OCI-LY7 (cell line): Measurements from ENCODE around the gene SYDE2. TPM values are rescaled to one million over a fixed set of nuclear protein-coding genes. Genes with fewer than 3 reads are reported as not detected.

ENCODE experiments used
- BruUV-seq: library from RNA; stranded (reverse); fragments of 400-500 nt; replicated peaks from 2 replicates; lab custom pipeline; 2021; lab: Mats Ljungman, UMichigan
- CTCF ChIA-PET: fragments of 300-600 bp; sonication (Branson Sonifier 250); formaldehyde crosslinking; loops from one replicate; lab custom pipeline; 2022; ENCODE audit warnings: antibody characterized with exemption; ENCODE audit not compliant: unreplicated experiment; lab: Charles Lee
- POLR2A ChIA-PET: fragments of 300-600 bp; sonication (Branson Sonifier 250); formaldehyde crosslinking; loops from one replicate; lab custom pipeline; 2022; ENCODE audit warnings: antibody characterized with exemption; lab: Charles Lee
- DNase-seq: peaks from one replicate; pipeline ENCODE4 v3.0.0-alpha.2; 2015; ENCODE audit warnings: low spot score
- H2AFZ ChIP-seq: fragments of 200-600 bp; sonication (generic), shearing (Covaris generic); 2 replicates; pipeline ENCODE4 v1.6.1; 2014; ENCODE audit warnings: mild to moderate bottlenecking, antibody characterized with exemption, low read length, moderate library complexity
- H3K27ac ChIP-seq: fragments of 200-600 bp; sonication (generic); 2 replicates; pipeline ENCODE4 v1.5.1; 2014; ENCODE audit warnings: mixed run types, low read depth, mild to moderate bottlenecking, moderate library complexity, low read length, inconsistent platforms; ENCODE audit not compliant: poor library complexity, severe bottlenecking
- H3K36me3 ChIP-seq: fragments of 200-600 bp; sonication (generic); 2 replicates; pipeline ENCODE4 v1.6.1; 2014; ENCODE audit warnings: mild to moderate bottlenecking, antibody characterized with exemption, low read length, moderate library complexity, mixed read lengths; ENCODE audit not compliant: insufficient read depth
- H3K4me1 ChIP-seq: fragments of 200-600 bp; sonication (generic); 2 replicates; pipeline ENCODE4 v1.5.1; 2014; ENCODE audit warnings: mild to moderate bottlenecking, low read length; ENCODE audit not compliant: insufficient read depth, poor library complexity, severe bottlenecking
- H3K4me2 ChIP-seq: fragments of 200-600 bp; sonication (generic); 2 replicates; pipeline ENCODE4 v1.6.1; 2014; ENCODE audit warnings: mild to moderate bottlenecking, low read length
- H3K4me3 ChIP-seq: fragments of 200-600 bp; sonication (generic); 2 replicates; pipeline ENCODE4 v1.5.1; 2014; ENCODE audit warnings: mild to moderate bottlenecking, low read depth, low read length; ENCODE audit not compliant: poor library complexity, severe bottlenecking
- H3K79me2 ChIP-seq: fragments of 200-600 bp; sonication (generic); 2 replicates; pipeline ENCODE4 v1.6.1; 2016; ENCODE audit warnings: low read depth, mild to moderate bottlenecking, low read length, moderate library complexity, mixed read lengths; ENCODE audit not compliant: insufficient read depth
- H3K9me2 ChIP-seq: fragments of 200-600 bp; sonication (generic); 2 replicates; pipeline ENCODE4 v1.6.1; 2016; ENCODE audit warnings: mild to moderate bottlenecking, low read length, mixed read lengths; ENCODE audit not compliant: insufficient read depth
- H3K9me3 ChIP-seq: fragments of 200-600 bp; sonication (generic); 2 replicates; pipeline ENCODE4 v1.6.1; 2014; ENCODE audit warnings: mild to moderate bottlenecking, mixed run types, low read length, mixed read lengths
- H4K20me1 ChIP-seq: fragments of 200-600 bp; sonication (generic); 2 replicates; pipeline ENCODE4 v1.6.1; 2014; ENCODE audit warnings: mild to moderate bottlenecking, antibody characterized with exemption, low read length, moderate library complexity, mixed read lengths; ENCODE audit not compliant: insufficient read depth
- EZH2phosphoT487 ChIP-seq: fragments of 200-600 bp; sonication (generic); IDR thresholded peaks from 2 replicates; pipeline ENCODE4 v1.6.1; 2018; ENCODE audit warnings: low read depth, borderline replicate concordance, mild to moderate bottlenecking, mixed run types, antibody characterized with exemption, low read length, moderate library complexity, mixed read lengths
- intact Hi-C: fragments of 100-400 bp; cut with micrococcal nuclease; formaldehyde crosslinking; loops from one replicate; pipeline ENCODE4 v1.10.0; 2022; ENCODE audit not compliant: unreplicated experiment
- total RNA-seq, 2 experiments: library from RNA; depleted of rRNA in 1 of 2; stranded (reverse); fragments of >200 nt in 1 of 2; shearing (Covaris generic) in 1 of 2; gene quantifications; 2 replicates each; pipeline ENCODE4 v1.2.3, GENCODE V29; 2014 to 2022
- TF ChIP-seq, protein P1 (sequence below): fragments of 200-600 bp; sonication (generic); conservative IDR thresholded peaks from 2 replicates; pipeline ENCODE4 v1.5.1; 2014; ENCODE audit warnings: mild to moderate bottlenecking, antibody characterized with exemption, low read length, moderate library complexity, mixed read lengths

The SYDE2 gene
- total RNA-seq, 2 experiments from 2014 or later: not detected

GRCh38 chr1:85137660-85138059 lies 63.2 kb downstream of the SYDE2 start:
- H3K4me2 ChIP-seq: no peak overlapping the region
- intact Hi-C loops: no loop called here
- TF ChIP-seq, protein P1, sequence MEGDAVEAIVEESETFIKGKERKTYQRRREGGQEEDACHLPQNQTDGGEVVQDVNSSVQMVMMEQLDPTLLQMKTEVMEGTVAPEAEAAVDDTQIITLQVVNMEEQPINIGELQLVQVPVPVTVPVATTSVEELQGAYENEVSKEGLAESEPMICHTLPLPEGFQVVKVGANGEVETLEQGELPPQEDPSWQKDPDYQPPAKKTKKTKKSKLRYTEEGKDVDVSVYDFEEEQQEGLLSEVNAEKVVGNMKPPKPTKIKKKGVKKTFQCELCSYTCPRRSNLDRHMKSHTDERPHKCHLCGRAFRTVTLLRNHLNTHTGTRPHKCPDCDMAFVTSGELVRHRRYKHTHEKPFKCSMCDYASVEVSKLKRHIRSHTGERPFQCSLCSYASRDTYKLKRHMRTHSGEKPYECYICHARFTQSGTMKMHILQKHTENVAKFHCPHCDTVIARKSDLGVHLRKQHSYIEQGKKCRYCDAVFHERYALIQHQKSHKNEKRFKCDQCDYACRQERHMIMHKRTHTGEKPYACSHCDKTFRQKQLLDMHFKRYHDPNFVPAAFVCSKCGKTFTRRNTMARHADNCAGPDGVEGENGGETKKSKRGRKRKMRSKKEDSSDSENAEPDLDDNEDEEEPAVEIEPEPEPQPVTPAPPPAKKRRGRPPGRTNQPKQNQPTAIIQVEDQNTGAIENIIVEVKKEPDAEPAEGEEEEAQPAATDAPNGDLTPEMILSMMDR: no peak
- no peak for TF ChIP-seq EZH2phosphoT487

GRCh38 chr1:85135392-85135798 lies 65.4 kb downstream of the SYDE2 start:
- BruUV-seq: no TSS peak
- CTCF ChIA-PET: no interaction called here

More at GRCh38 chr1:85137660-85138059, 63.2 kb downstream of the SYDE2 start:
- Histone ChIP-seq H3K27ac (no peak overlapping the region), H4K20me1 (no peaks in the 10 kb centered on the region), H3K79me2 (no peaks in the 10 kb centered on the region), H3K9me2 (no peaks in the 10 kb centered on the region), H3K36me3 (no peaks in the 10 kb centered on the region), H3K4me3 (no peak overlapping the region), H3K4me1 (no peaks in the 10 kb centered on the region), H3K9me3 (no peaks in the 10 kb centered on the region), H2AFZ (no peak overlapping the region)
- no TSS peak for BruUV-seq
- ChIA-PET CTCF (no interaction called here), POLR2A (no interaction called here)
- no peak for DNase-seq

More at GRCh38 chr1:85135392-85135798, 65.4 kb downstream of the SYDE2 start:
- Histone ChIP-seq H4K20me1 (no peaks in the 10 kb centered on the region), H3K36me3 (no peaks in the 10 kb centered on the region), H3K27ac (no peak overlapping the region), H3K9me3 (no peaks in the 10 kb centered on the region), H3K79me2 (no peaks in the 10 kb centered on the region), H3K4me1 (no peaks in the 10 kb centered on the region), H2AFZ (no peak overlapping the region), H3K4me2 (no peak overlapping the region), H3K9me2 (no peaks in the 10 kb centered on the region), H3K4me3 (no peak overlapping the region)
- intact Hi-C loops: no loop called here
- DNase-seq: no peak
- TF ChIP-seq, protein P1: no peak
- TF ChIP-seq EZH2phosphoT487: no peak
- POLR2A ChIA-PET: interaction anchor here (0.6 to 0.7 kb wide), 4 partner anchors 22 to 1788 kb away, joined by 3 to 5 read pairs (median 4); no protein-coding TSS in a partner anchor
